NCI-H748 treated with DMSO at 0.1 percent for 48 hours (cell line): Measurements from ENCODE around the gene LRP8.

ENCODE experiments used
- DNase-seq: peaks from one replicate; lab custom pipeline; 2025; lab: John Stamatoyannopoulos, UW

LRP8 gene

GRCh38 chr1:53359225-53359933, 31.5 kb upstream of the LRP8 start:
- no peak for DNase-seq

- DNase-seq: no peak
Measured at GRCh38 chr1:53356637-53357036, 28.8 kb upstream of the LRP8 start.

GRCh38 chr1:53354119-53354518, 26.2 kb upstream of the LRP8 start:
- DNase-seq: no peak

GRCh38 chr1:53352561-53352960, 24.7 kb upstream of the LRP8 start:
- no peak for DNase-seq

- no peak for DNase-seq
Measured at GRCh38 chr1:53350853-53351767, 23.2 kb upstream of the LRP8 start.

GRCh38 chr1:53349968-53350852, 22.3 kb upstream of the LRP8 start:
- DNase-seq: no peak

- DNase-seq: no peak
Measured at GRCh38 chr1:53349369-53349835, 21.5 kb upstream of the LRP8 start.

GRCh38 chr1:53348486-53349368, 20.9 kb upstream of the LRP8 start:
- DNase-seq: no peak

- no peak for DNase-seq
Measured at GRCh38 chr1:53346814-53347176, 18.9 kb upstream of the LRP8 start.

- no peak for DNase-seq
Measured at GRCh38 chr1:53345996-53346813, 18.3 kb upstream of the LRP8 start.

- no peak for DNase-seq
Measured at GRCh38 chr1:53344921-53345838, 17.3 kb upstream of the LRP8 start.

GRCh38 chr1:53343831-53344668, 16.2 kb upstream of the LRP8 start:
- DNase-seq: no peak

GRCh38 chr1:53342735-53343470, 15.0 kb upstream of the LRP8 start:
- DNase-seq: no peak

- DNase-seq: no peak
Measured at GRCh38 chr1:53341961-53342707, 14.3 kb upstream of the LRP8 start.

GRCh38 chr1:53341521-53341895, 13.6 kb upstream of the LRP8 start:
- no peak for DNase-seq

GRCh38 chr1:53340660-53341520, 13.0 kb upstream of the LRP8 start:
- DNase-seq: no peak
